GM21717 (cell line): ENCODE results near the gene FAM163B.
"Not testable (repeated sequence)": the region's sequence is repeated elsewhere in the genome, so short reads cannot be mapped to it uniquely, and the experiment has no call there.

Experiments
- ATAC-seq: cut with Tn5 transposase; IDR thresholded peaks from one replicate; pipeline ENCODE4 v1.9.1; 2021; ENCODE audit warnings: mild to moderate bottlenecking, moderate library complexity; ENCODE audit not compliant: unreplicated experiment

FAM163B gene

DNA sequence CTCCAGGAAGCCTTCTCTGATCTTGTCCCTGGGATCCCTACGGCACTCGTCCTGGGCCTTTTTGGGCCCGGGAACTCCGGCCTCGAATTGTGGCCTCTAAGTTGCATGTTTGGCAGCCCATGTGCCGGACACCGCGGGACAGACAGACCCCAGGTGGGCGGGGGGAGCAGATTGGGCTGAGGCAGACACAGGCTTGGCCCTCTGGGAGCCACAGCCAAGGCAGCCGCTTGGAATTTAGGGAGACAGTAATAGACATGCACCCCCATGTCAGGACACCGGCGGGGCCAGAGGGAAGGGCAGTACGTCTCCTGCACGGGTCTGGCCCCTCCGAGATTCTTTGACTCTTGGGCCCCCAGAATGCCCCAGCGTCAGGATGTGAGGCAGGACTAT lies 38.5 kb downstream of the FAM163B start:
- ATAC-seq = no peak

DNA sequence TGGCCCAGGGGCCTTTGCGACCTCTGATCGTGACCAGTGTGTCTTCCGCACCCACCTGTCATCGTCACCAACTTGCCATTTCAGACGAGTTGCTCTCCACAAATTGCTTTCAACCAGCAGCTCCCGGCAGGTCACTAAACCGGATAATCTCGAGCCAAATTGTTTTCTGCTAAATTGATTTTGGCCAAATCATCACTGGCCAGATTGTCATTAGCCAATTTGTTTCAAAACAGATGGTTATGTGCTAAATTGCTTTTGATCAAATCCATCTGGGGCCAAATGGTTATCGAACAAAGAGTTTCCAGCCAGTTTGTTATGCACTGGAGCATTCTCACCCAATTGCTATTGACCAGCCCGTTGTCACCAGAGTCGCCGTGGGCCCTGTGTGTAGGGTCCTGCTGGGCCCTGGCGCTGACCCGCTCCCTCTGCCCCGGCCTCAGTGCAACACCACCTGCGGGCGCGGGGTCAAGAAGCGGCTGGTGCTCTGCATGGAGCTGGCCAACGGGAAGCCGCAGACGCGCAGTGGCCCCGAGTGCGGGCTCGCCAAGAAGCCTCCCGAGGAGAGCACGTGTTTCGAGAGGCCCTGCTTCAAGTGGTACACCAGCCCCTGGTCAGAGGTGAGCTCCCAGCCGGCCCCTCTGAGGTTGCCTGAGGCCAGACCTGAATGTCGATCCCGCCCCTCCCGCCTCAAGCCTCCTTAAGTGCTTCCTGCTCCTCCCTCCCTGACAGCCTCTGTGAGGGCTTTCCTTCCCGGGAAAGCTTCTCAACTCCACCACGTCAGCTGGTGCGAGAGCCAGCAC lies 39.1 kb downstream of the FAM163B start:
- ATAC-seq = no peak

DNA sequence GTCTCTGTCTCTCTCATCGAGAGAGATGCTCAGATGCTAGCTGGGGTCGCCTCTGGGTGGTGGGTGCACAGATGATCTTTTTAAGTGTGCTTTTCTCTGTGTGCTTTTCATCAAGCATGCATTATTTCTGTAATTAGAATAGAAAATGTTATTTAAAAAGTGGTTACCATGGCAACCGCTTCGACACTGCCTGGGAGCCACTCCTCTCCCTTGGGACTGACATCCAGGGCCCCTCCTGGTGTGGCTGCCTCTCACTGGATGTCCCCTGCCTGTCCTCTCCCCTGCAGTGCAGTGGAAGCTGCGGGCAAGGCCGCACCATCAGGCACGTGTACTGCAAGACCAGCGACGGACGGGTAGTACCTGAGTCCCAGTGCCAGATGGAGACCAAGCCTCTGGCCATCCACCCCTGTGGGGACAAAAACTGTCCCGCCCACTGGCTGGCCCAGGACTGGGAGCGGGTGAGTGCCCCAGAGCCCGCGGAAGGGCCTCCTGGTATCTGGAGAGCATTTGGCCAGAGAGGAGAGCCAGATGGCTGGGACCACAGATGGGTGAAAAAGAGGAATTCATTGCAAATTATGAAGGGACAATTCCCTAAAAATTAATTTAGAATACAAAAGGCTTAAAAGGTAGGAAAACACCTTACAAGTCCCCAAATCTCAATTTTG lies 39.9 kb downstream of the FAM163B start:
- no peak for ATAC-seq

DNA sequence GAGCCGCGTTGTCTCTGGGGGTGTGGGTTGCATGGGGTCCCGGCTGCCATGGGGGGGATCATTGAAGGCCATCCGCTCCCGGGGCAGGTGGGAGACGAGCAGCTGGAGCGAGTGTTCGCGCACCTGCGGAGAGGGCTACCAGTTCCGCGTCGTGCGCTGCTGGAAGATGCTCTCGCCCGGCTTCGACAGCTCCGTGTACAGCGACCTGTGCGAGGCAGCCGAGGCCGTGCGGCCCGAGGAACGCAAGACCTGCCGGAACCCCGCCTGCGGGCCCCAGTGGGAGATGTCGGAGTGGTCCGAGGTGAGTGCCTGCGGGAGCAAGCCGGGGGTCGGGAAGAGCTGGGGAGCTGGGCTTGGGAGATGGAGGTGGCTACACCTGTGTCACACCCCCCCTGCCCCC lies 41.0 kb downstream of the FAM163B start:
- ATAC-seq = no peak

DNA sequence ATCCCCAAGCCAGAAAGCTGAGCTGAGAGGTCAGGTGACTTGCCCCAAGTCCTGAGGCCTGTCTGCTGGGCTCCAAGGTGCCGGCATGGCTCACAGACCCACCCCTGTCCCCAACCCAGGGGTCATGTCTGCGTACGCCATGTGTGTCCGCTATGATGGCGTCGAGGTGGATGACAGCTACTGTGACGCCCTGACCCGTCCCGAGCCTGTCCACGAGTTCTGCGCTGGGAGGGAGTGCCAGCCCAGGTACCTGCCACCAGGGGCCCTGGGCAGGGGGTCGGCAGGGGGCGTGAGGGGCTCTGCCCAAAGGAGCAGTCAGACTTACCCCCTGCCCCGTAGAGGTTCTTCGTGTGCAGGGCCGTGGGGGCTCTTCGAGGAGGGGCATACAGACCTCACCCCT lies 42.4 kb downstream of the FAM163B start:
- no peak for ATAC-seq

DNA sequence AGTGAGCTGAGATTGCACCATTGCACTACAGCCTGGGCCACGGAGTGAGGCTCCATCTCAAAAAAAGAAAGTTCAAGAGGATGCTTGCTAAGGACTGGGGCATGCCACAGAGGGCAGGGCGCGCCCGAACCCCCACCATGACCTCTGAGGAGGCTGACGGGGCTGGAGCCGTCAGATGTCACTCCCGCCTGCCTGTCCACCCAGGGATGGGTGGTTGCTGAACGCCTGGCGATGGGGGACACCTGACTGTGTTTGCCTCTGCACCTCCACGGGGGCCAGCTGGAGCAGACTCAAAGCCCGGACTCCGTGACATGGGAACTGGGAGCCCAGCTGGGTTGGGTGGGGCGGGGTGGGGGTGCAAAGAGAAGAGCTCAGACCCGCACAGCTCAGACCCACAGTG lies 42.8 kb downstream of the FAM163B start:
- no peak for ATAC-seq

DNA sequence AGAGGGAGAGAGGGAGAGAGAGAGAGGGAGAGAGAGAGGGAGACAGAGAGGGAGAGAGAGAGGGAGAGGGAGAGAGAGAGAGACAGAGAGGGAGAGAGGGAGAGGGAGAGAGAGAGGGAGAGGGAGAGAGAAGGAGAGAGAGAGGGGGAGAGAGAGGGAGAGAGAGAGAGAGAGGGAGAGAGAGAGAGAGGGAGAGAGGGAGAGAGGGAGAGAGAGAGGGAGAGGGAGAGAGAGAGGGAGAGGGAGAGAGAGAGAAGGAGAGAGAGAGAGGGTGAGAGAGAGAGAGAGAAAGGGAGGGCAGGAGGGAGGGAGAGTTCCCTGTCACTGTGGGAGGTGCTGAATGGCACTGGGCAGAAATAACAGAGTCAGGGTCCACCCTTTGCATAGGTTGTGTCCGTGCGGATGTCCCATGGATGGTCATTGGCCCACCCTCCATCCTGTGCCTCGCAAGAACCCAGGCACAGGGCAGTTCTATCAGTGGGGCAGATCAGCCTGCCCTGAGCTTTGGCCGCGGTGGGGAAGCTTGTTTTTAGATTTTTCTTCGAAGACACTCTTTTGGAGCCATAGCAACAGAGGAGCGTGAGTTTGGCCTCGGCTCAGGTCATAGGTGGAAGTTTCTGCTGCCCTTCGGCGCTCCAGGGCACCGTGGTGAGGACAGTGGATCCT lies 44.6 kb downstream of the FAM163B start:
- no peak for ATAC-seq

DNA sequence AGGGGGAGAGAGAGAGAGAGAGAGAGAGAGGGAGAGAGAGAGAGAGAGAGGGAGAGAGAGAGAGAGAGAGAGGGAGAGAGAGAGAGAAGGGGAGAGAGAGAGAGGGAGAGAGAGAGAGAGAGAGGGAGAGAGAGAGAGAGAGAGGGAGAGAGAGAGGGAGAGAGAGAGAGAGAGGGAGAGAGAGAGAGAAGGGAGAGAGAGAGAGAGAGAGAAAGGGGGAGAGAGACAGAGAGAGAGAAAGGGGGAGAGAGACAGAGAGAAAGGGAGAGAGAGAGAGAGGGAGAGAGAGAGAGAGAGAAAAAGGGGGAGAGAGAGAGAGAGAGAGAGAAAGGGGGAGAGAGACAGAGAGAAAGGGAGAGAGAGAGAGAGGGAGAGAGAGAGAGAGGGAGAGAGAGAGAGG lies 45.4 kb downstream of the FAM163B start:
- ATAC-seq = not testable (repeated sequence)

DNA sequence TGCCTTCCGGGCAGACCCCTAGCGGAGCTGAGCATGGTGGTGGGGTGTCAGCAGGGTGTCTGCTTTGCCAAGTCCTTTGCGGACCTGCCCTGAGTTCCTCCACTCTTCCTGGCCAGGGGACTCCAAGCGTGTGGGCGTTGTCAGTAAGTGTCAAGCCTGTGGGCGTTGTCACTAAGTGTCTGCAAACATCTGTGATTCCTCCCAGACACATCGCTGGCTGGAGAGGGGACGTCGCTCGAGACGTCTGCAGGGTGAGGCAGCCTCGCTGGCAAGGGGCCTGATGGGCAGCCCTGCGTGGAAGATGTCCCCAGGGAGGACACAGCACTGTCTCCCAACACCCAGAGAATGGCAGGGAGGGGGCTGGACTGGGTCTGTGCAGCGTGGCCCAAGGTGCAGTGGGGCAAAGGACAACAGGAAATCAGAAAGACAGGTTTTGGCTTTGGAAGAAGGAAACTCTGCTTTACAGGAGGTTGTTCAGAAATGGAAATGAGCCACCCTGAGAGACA lies 45.8 kb downstream of the FAM163B start:
- ATAC-seq = no peak

DNA sequence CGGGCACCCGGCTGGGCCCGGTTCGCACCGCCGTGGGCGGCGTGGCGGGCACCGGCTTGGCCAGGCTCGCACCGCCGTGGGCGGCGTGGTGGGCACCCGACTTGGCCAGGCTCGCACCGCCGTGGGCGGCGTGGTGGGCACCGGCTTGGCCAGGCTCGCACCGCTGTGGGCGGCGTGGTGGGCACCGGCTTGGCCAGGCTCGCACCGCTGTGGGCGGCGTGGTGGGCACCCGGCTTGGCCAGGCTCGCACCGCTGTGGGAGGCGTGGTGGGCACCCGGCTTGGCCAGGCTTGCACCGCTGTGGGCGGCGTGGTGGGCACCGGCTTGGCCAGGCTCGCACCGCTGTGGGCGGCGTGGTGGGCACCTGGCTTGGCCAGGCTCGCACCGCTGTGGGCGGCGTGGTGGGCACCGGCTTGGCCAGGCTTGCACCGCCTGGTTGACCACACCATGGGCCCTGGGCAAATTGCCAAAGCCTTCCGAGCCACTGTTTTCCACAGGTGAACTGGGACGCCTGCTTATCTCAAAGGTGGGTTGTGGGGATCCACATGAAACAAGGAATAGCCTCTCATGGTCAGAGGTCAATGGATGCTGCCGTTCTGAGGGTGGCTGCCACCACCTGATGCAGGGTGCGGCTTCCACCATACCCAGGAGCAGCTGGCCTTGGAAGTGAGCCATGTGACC lies 46.4 kb downstream of the FAM163B start:
- no peak for ATAC-seq

DNA sequence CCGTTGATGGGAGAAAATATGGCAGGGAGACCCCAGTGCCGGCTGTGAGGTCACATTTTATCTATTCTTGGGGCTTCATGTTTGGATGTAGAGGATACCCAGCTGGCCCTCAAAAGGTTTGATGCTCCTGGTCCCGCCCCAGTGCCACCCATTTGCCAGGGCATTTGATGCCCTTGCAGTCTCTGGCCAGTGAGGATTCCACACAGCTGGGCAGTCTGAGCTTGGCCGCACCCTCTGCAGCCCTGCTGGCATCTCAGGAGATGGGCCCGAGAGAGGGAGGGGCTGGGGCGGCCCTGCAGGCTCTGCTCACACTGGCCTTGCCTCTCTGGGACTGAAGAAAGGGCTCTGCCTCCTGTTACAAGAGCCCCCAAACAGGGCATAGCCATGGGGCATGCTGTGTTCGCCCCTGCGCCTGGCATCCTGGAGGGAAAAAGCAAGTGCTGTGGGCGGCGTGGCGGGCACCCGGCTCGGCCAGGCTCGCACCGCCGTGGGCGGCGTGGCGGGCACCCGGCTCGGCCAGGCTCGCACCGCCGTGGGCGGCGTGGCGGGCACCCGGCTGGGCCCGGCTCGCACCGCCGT lies 47.1 kb downstream of the FAM163B start:
- no peak for ATAC-seq

DNA sequence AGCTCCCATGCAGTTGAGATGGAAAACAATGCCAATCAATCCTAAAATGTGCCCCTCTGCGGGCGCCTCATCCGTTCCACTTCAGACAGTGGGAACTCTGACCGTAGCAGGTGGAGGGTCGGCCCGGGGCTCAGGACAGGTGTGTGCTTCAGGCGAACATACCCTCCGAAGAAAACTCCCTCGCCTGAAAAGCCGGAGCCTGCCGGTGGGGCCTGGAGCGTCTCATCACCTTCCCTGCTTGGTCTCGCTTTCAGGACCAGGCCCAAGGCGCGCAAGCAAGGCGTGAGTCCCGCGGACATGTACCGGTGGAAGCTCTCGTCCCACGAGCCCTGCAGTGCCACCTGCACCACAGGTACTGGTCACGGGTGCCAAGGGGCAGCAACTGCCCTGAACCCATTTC lies 48.2 kb downstream of the FAM163B start:
- ATAC-seq = no peak

DNA sequence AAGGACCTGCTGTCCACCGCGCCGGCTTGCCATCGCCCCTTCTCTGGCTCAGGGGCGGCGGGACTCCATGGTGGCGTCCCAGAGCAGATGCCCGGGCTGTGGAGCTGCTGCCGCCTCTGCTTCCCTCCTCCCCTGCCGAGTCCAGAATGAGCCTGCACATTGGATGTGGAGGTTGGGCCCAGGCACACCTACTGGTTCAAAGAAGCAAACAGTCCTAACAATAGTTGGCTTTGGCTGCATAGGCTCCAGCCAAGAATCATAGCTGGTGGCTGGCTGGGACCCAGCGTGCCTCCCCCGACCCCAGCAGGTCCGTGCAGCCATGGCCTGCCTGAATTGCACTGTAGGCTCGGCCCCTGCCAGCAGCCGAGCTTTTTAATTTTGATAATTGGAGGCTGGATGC lies 48.9 kb downstream of the FAM163B start:
- no peak for ATAC-seq

DNA sequence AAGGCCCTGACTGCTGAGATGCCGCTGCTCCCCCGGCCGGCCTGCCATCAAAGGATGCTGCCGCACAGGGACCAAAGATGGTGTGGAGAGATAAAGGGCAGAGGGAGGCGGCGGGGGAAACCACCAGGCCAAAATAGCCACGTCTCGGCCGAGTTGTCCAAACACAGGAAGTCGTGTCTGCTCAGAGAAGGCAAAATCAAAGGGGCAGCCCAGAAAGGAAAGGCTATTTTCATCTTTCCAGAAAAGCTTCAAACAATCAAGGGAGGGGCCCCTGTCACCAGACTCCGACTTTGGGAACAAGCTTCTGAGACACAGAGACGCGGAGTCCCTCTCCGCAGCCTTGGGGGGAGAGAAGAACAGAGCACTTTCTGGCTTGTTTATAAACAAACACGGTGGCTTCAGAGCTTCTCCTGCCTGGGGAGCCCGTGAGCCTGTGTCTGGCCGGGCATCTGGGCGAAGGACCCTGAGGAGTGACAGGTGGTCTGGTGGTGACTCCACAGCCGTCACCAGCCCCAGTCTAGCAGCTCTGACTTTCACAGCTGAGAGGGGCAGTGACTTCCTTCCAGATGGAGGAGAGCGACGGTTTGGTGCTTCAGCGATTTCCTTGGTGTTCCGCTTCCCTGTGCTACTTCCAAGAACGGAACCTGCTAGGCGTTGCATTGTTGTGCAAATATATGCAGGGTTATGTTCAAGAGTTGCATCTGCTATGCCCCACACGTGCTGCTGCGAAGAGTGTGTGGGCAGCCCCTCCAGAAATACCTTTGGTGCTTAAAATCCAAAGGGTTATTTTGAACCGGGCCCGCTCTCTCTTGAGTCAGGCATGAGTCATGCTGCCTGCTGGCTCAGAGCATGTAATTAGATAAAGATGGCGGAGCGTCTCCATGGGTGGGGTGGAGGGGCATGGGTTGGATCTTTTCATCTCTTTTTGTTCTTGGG lies 50.7 kb downstream of the FAM163B start:
- ATAC-seq = no peak

DNA sequence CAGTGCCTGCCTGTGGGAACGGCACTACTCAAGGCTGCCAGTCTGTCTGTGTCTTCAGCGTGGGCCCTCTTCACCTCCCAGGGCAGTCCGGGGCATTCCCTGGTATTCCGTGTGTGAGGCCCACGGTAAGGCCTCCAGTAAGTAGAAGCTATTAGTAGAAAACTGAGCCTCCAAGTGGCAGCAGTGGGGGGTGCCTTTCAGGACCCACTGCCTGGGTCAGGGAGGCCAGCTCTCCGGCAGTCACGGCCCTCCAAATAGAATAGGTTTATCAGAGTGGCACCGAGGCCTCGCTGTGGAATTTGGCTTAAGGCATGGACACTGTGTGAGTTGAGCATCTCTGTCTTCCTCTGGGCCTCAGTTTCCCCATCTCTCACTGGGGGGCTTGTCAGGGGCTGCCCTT lies 51.6 kb downstream of the FAM163B start:
- ATAC-seq = no peak

DNA sequence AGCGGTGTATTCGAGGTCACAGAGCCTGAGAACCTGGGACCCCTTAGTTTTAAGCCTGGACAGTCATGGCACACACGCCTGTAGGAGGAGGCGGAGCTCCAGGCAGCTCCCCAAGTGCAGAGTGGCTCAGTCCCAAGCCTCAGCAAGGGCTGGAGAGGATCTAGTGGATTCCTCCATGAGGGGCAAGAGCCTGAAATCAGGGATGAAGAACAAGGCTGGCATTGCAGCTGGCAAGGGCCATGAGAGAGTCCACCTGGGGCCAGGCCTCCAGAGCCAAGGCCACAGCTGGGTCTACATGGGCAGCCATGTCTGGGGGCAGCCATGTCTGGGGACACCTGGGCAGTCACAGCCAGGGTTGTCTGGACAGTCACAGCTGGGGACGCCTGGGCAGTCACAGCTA lies 52.8 kb downstream of the FAM163B start:
- no peak for ATAC-seq

DNA sequence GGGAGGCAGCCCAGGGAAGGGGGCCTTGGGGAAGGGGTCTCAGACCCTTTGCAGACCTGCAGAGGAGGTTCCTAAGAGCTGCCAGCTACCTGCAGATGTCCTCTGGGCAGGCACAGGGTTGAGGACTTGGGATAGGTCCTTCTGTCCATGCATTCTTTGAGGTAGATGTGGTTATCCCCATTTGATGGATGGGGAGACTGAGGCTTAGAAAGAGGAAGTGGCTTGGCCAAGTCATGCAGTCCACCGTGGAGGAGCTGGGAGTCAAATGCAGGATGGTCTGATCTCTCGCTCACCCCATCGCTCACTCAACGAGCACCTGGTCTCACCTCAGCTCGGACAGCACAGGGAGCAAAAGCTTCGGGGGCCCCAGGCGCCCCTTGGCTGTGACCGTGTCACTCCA lies 54.5 kb downstream of the FAM163B start:
- ATAC-seq = no peak

DNA sequence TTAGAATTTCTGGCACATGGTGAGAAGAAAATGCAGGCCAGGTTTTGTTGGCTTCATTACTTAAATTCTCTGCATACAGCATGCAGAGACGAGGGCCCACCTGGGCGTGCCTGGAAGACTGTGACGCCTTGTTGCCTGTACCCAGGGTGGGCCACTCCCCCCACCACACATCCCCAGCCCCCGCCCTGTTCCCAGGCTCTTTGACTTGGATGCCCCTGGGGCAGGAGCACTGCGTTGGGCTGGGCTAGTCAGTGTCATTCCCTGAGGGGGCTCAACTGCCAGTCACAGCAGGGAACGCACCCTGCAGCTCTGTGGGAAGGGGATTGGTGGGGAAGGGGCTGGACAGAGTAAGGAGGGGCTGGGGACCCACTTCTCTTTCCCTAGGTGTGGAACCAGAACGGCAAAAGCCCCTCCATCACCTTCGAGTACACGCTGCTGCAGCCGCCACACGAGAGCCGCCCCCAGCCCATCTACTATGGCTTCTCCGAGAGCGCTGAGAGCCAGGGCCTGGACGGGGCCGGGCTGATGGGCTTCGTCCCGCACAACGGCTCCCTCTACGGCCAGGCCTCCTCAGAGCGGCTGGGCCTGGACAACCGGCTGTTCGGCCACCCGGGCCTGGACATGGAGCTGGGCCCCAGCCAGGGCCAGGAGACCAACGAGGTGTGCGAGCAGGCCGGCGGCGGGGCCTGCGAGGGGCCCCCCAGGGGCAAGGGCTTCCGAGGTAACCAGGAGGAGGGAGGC lies 55.0 kb downstream of the FAM163B start:
- ATAC-seq = no peak

DNA sequence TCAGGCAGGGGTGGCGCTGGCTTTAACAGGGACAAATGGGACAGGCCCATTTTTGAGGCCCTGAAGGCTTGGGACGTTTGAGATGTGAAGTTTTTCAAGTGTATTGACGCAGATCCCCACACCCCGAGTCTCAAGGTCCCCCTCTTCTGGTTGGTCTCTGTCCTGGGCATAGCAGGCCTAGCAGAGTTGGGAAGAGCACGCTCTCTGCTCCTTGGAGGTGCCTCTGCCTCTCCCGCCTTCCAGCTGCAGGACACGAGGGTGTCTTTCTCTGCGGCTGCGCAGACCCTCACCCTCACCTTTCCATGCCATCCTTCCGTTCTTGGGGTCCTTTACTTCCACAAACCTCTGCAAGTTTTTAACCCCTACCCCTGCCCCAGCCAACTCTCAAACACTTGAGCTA lies 56.1 kb downstream of the FAM163B start:
- ATAC-seq = no peak
